Natural killer cell (primary cell): ENCODE data around the gene RABGAP1L. TPM values are rescaled to one million over a fixed set of nuclear protein-coding genes. Genes with fewer than 3 reads are reported as not detected.

Experiments
- ATAC-seq, 3 donors: fragments of 150-1000 bp in 2 of 3; fragments of 200-7000 bp in 1 of 3; cut with Tn5 transposase; 1 replicate in 1 of 3; 2 replicates in 2 of 3; pipeline ENCODE4 v1.10.0; 2021; ENCODE audit warnings: mild to moderate bottlenecking in 2 of 3, moderate library complexity in 2 of 3
- DNase-seq, 2 donors: peaks; one replicate each; pipeline versions ENCODE4 v3.0.0 to v3.0.0-alpha.2; 2013 to 2021; ENCODE audit warnings: mixed read lengths in 1 of 2
- H3K27ac ChIP-seq: one replicate; pipeline ENCODE4 v1.5.1; 2013; ENCODE audit warnings: mild to moderate bottlenecking, low read length
- H3K27me3 ChIP-seq: one replicate; pipeline ENCODE4 v1.6.1; 2013; ENCODE audit warnings: low read length; ENCODE audit not compliant: control insufficient read depth, insufficient read depth
- H3K36me3 ChIP-seq: one replicate; pipeline ENCODE4 v1.6.1; 2013; ENCODE audit warnings: low read length; ENCODE audit not compliant: control insufficient read depth, insufficient read depth
- H3K4me1 ChIP-seq: one replicate; pipeline ENCODE4 v1.6.1; 2013; ENCODE audit warnings: low read length; ENCODE audit not compliant: control insufficient read depth, insufficient read depth
- H3K4me3 ChIP-seq: one replicate; pipeline ENCODE4 v1.5.1; 2013; ENCODE audit warnings: low read length
- H3K9me3 ChIP-seq: one replicate; pipeline ENCODE4 v1.6.1; 2013; ENCODE audit warnings: low read length; ENCODE audit not compliant: control insufficient read depth, insufficient read depth
- H3K27ac Mint-ChIP-seq, 2 donors: one replicate each; pipeline ENCODE4 v1.8.0; 2022; ENCODE audit warnings: mild to moderate bottlenecking in 2 of 2, mixed read lengths in 2 of 2, moderate library complexity in 1 of 2
- H3K27me3 Mint-ChIP-seq, 2 donors: one replicate each; pipeline ENCODE4 v1.8.0; 2022; ENCODE audit warnings: low read depth in 2 of 2, mixed read lengths in 2 of 2
- H3K36me3 Mint-ChIP-seq: one replicate; pipeline ENCODE4 v1.8.0; 2022; ENCODE audit warnings: mixed read lengths
- H3K4me1 Mint-ChIP-seq, 2 donors: one replicate each; pipeline ENCODE4 v1.8.0; 2022; ENCODE audit warnings: mixed read lengths in 2 of 2
- H3K4me3 Mint-ChIP-seq: one replicate; pipeline ENCODE4 v1.8.0; 2022; ENCODE audit warnings: mild to moderate bottlenecking, moderate library complexity, mixed read lengths
- H3K9me3 Mint-ChIP-seq, 2 donors: one replicate each; pipeline ENCODE4 v1.8.0; 2022; ENCODE audit warnings: mixed read lengths in 2 of 2
- CTCF ChIP-seq: fragments of 200-600 bp; IDR thresholded peaks from one replicate; pipeline ENCODE4 v1.8.0; 2022; ENCODE audit warnings: antibody characterized with exemption
- WGBS: methylation state at CpG from one replicate; pipeline ENCODE4 v1.1.7; 2013; ENCODE audit warnings: missing lambda C conversion rate; ENCODE audit not compliant: insufficient coverage; 5-methylcytosine and 5-hydroxymethylcytosine counted together
- intact Hi-C: fragments of 100-400 bp; cut with micrococcal nuclease; formaldehyde crosslinking; loops from one replicate; pipeline ENCODE4 v1.14.2; 2022
- total RNA-seq, 4 donors: library from RNA; stranded (reverse); fragments of 120-200 nt in 1 of 4; gene quantifications; one replicate each; pipeline versions ENCODE4 v1.2.3 to v1.2.4, GENCODE V29; 2013 to 2022

Gene RABGAP1L
- total RNA-seq, 3 donors from 2014 or later (not counting 1 experiment from before 2014, with no cell fraction given), result 145 to 168 (median 153) TPM

- peaks cover 6 to 9% of the 10 kb centered on the region in 2 donors for H3K4me1 Mint-ChIP-seq
- no peak for TF ChIP-seq CTCF
- H3K27me3 Mint-ChIP-seq, result peaks cover 0 to 18% of the 10 kb centered on the region in 2 donors
- no peaks in the 10 kb centered on the region for H3K9me3 ChIP-seq
- no peaks in the 10 kb centered on the region for H3K36me3 Mint-ChIP-seq
- intact Hi-C loops, result no loop called here
- no peaks in the 10 kb centered on the region for H3K36me3 ChIP-seq
- no peak overlapping the region for H3K27ac Mint-ChIP-seq
- H3K4me1 ChIP-seq, result peaks cover 8% of the 10 kb centered on the region
- ATAC-seq (no peak), DNase-seq (no peak)
- H3K27me3 ChIP-seq, result no peaks in the 10 kb centered on the region
- no peak overlapping the region for H3K4me3 Mint-ChIP-seq
- no peaks in the 10 kb centered on the region for H3K9me3 Mint-ChIP-seq
- H3K27ac ChIP-seq, result no peak overlapping the region
- WGBS, result 90% methylated on average over 4 of the region's 4 CpGs
- H3K4me3 ChIP-seq, result no peak overlapping the region
Measured at GRCh38 chr1:175033953-175034352, 874.6 kb downstream of the RABGAP1L start.

- H3K9me3 Mint-ChIP-seq, result no peaks in the 10 kb centered on the region
- intact Hi-C loops, result no loop called here
- Histone ChIP-seq H3K27ac (no peak overlapping the region), H3K9me3 (no peaks in the 10 kb centered on the region), H3K27me3 (no peaks in the 10 kb centered on the region), H3K4me3 (no peak overlapping the region), H3K36me3 (no peaks in the 10 kb centered on the region), H3K4me1 (peaks cover 2% of the 10 kb centered on the region)
- ATAC-seq (no peak), DNase-seq (no peak)
- no peak overlapping the region for H3K4me3 Mint-ChIP-seq
- 75% methylated on average over 2 of the region's 2 CpGs for WGBS
- H3K4me1 Mint-ChIP-seq, result peaks cover 0 to 2% of the 10 kb centered on the region in 2 donors
- H3K27ac Mint-ChIP-seq, result no peak overlapping the region
- H3K27me3 Mint-ChIP-seq, result peaks cover 0 to 26% of the 10 kb centered on the region in 2 donors
- H3K36me3 Mint-ChIP-seq, result no peaks in the 10 kb centered on the region
- no peak for TF ChIP-seq CTCF
Measured at GRCh38 chr1:175034775-175035174, 875.5 kb downstream of the RABGAP1L start.

GRCh38 chr1:175035865-175036264 lies 876.5 kb downstream of the RABGAP1L start:
- Mint-ChIP-seq H3K4me3 (no peak overlapping the region), H3K36me3 (no peaks in the 10 kb centered on the region), H3K9me3 (no peaks in the 10 kb centered on the region), H3K27ac (no peak overlapping the region), H3K4me1 (no peaks in the 10 kb centered on the region), H3K27me3 (peaks cover 2 to 31% of the 10 kb centered on the region in 2 donors)
- DNase-seq (no peak), ATAC-seq (no peak)
- 88% methylated on average over 3 of the region's 6 CpGs for WGBS
- Histone ChIP-seq H3K27me3 (no peaks in the 10 kb centered on the region), H3K9me3 (no peaks in the 10 kb centered on the region), H3K36me3 (no peaks in the 10 kb centered on the region), H3K4me1 (no peaks in the 10 kb centered on the region), H3K4me3 (no peak overlapping the region), H3K27ac (no peak overlapping the region)
- intact Hi-C loops, result no loop called here
- TF ChIP-seq CTCF, result no peak

GRCh38 chr1:175036476-175036875 lies 877.2 kb downstream of the RABGAP1L start:
- H3K9me3 ChIP-seq, result no peaks in the 10 kb centered on the region
- H3K27me3 ChIP-seq, result no peaks in the 10 kb centered on the region
- H3K36me3 Mint-ChIP-seq, result no peaks in the 10 kb centered on the region
- H3K27ac Mint-ChIP-seq, result no peak overlapping the region
- DNase-seq (no peak), ATAC-seq (no peak)
- no peak overlapping the region for H3K4me3 ChIP-seq
- no peak overlapping the region for H3K4me3 Mint-ChIP-seq
- TF ChIP-seq CTCF, result no peak
- H3K4me1 ChIP-seq, result no peaks in the 10 kb centered on the region
- H3K36me3 ChIP-seq, result no peaks in the 10 kb centered on the region
- no peaks in the 10 kb centered on the region for H3K9me3 Mint-ChIP-seq
- H3K27me3 Mint-ChIP-seq, result peaks cover 4 to 31% of the 10 kb centered on the region in 2 donors
- intact Hi-C loops, result no loop called here
- 87% methylated on average over 3 of the region's 3 CpGs for WGBS
- no peaks in the 10 kb centered on the region for H3K4me1 Mint-ChIP-seq
- no peak overlapping the region for H3K27ac ChIP-seq
